Measurements from ENCODE around the gene CNOT11.
"Not testable (repeated sequence)": the region's sequence is repeated elsewhere in the genome, so short reads cannot be mapped to it uniquely, and the experiment has no call there.

CNOT11 gene

DNA sequence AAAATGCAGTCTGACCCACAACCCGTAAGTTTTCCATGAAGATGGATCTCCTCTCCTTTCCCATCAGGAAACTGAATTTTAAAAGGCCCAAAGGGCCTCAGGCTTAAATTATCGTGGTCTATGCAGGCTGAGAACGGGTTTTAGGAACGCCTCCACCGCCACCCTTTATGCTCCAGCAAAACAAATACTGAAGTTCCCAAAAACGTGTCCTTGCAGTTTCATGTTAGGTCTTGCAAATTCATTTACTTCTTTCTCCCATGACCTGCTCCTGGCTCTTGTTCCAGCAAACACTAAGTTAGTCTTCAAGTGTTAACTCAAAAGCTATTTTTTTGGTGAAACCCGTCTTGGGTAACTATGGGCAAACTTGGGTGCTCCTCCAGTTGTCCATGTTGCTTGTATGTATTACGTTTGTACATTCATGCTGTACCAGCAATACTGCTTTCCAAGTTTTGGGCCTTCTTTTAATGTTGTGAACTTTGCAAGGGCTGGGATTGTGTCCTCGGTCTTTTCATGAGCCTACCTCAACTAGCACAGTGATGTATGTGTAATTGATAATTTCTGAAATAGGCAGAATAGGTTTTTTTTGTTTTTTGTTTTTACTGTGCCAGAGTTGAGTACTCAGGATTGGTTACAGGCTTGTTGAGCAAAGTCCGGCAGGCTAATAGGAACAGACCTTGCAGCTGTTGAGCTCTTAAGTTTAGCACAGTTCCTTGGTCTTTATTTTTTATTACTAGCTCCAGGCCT, 57.6 kb downstream of the CNOT11 start:
- DNase-seq (ENCODE audit: low read depth in 2 of 2), result no peak

DNA sequence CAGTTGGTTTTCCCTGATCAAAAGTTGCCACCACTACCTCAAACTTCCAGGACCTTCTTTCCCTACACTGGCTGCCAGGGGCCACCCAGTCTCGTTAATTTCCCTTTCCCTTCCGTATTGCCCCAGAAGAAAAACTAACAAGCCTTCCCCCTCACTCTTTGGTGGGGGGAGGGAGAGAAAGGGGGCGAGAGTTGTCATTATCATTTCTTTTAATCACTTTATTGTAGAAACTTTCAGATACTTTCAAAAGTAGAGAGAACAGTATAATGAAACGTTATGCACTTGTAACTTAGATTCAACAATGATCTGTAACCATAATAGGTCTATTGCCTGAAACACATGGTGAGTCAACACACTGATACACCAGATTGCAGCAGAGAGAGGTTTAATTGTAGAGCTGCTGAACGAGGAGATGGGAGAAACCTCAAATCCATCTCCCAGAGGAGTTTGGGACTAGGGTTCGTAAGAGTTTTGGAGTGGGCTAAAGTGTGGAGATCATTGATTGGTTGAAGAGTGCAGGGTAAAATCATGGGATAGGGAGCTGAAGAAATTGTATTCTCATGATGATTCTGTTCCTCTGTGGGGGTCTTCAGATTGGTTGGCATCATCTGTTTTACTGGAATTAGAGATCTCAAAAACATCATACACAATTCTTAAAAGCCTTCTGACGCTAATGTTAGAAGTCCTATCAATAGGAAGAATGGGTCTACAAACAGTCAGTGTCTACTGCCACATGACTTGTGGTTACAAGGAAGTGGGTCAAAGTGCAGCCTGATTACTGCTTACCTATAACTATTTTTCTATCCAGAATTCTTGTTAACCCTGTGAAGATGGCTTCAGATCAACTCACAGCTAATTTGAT, 58.4 kb downstream of the CNOT11 start:
- DNase-seq (ENCODE audit: low read depth in 2 of 2), result no peak

- no peak for DNase-seq (ENCODE audit: low read depth in 2 of 2)
Measured at GRCh38 chr2:101311696-101312017, 59.0 kb downstream of the CNOT11 start.

DNA sequence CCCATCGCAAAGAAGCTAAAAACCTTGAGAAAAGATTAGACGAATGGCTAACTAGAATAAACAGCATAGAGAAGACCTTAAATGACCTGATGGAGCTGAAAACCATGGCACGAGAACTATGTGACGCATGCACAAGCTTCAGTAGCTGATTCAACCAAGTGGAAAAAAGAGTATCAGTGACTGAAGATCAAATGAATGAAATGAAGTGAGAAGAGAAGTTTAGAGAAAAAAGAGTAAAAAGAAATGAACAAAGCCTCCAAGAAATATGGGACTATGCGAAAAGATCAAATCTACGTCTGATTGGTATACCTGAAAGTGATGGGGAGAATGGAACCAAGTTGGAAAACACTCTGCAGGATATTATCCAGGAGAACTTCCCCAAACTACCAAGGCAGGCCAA, 63.9 kb downstream of the CNOT11 start:
- DNase-seq (ENCODE audit: low read depth in 2 of 2), result not testable (repeated sequence)
